ENCODE results near the gene CAPN1. TPM values are rescaled to one million over a fixed set of nuclear protein-coding genes. Genes with fewer than 3 reads are reported as not detected.

The CAPN1 gene
- total and polyA plus RNA-seq, 2 donors (not counting 1 experiment from before 2014, with no cell fraction given) = 192 to 202 TPM

GRCh38 chr11:65221026-65221425, 39.3 kb downstream of the CAPN1 start:
- Mint-ChIP-seq H3K9me3 (ENCODE audit: insufficient read depth) (no peaks in the 10 kb centered on the region), H3K4me3 (no peak overlapping the region), H3K27me3 (no peaks in the 10 kb centered on the region), H3K4me1 (peaks cover 6% of the 10 kb centered on the region), H3K27ac (no peak overlapping the region)
- Histone ChIP-seq H3K36me3 (replicated peaks in 1 of 2; ENCODE audit: control extremely low read depth in 1 of 2, control insufficient read depth in 1 of 2, extremely low read depth in 1 of 2, insufficient read depth in 2 of 2, low read length in 1 of 2) (no peaks in the 10 kb centered on the region), H3K9me3 (ENCODE audit: control extremely low read depth in 1 of 3, control insufficient read depth in 2 of 3, insufficient read depth in 1 of 3, low read length in 2 of 3) (no peaks in the 10 kb centered on the region), H3K4me2 (replicated peaks; ENCODE audit: low read depth, low read length, poor library complexity, severe bottlenecking) (no peak overlapping the region), H3K9ac (ENCODE audit: low read length) (no peak overlapping the region), H3K27me3 (replicated peaks in 1 of 4; ENCODE audit: control extremely low read depth in 1 of 4, control insufficient read depth in 3 of 4, insufficient read depth in 4 of 4, low read length in 3 of 4) (no peaks in the 10 kb centered on the region), H3K27ac (ENCODE audit: low read length in 2 of 2) (no peak overlapping the region), H3K79me2 (ENCODE audit: control insufficient read depth, insufficient read depth, low read length) (no peaks in the 10 kb centered on the region), H2AFZ (ENCODE audit: insufficient read depth, low read depth, low read length, poor library complexity, severe bottlenecking) (no peak overlapping the region), H4K20me1 (ENCODE audit: control insufficient read depth, insufficient read depth, low read length, poor library complexity, severe bottlenecking) (no peaks in the 10 kb centered on the region), H3K4me1 (ENCODE audit: control insufficient read depth in 2 of 2, insufficient read depth in 2 of 2, low read length in 2 of 2) (peaks cover 8 to 12% of the 10 kb centered on the region in 2 donors), H3K4me3 (ENCODE audit: control extremely low read depth in 1 of 5, extremely low read depth in 1 of 5, insufficient read depth in 1 of 5, low read depth in 2 of 5, low read length in 4 of 5) (no peak overlapping the region)
- no peak for TF ChIP-seq EZH2 (IDR thresholded peaks at IDR 0.05; ENCODE audit: borderline replicate concordance, insufficient read depth, low read depth, low read length, poor library complexity, severe bottlenecking)
- TF ChIP-seq CTCF (IDR thresholded peaks at IDR 0.05) = no peak
- ChIA-PET POLR2A (no interaction called here), CTCF (interaction anchor here (1.4 kb wide), 1 partner anchor 111 kb away, joined by 5 read pairs; no protein-coding TSS in a partner anchor)
- 97% methylated on average over 7 of the region's 10 CpGs for WGBS (ENCODE audit: insufficient coverage)
- intact Hi-C loops (cut with micrococcal nuclease) = no loop called here
- DNase-seq (no peak), ATAC-seq (ENCODE audit: low read depth) (no peak)

GRCh38 chr11:65223011-65223410, 41.3 kb downstream of the CAPN1 start:
- no peaks in the 10 kb centered on the region for H3K9me3 Mint-ChIP-seq (ENCODE audit: insufficient read depth)
- CTCF ChIA-PET = interaction anchor here (1.0 to 2.4 kb wide), 4 partner anchors 12 to 110 kb away, joined by 3 to 8 read pairs (median 4); no protein-coding TSS in a partner anchor
- H3K36me3 ChIP-seq (replicated peaks in 1 of 2; ENCODE audit: control extremely low read depth in 1 of 2, control insufficient read depth in 1 of 2, extremely low read depth in 1 of 2, insufficient read depth in 2 of 2, low read length in 1 of 2) = no peaks in the 10 kb centered on the region
- H3K9me3 ChIP-seq (ENCODE audit: control extremely low read depth in 1 of 3, control insufficient read depth in 2 of 3, insufficient read depth in 1 of 3, low read length in 2 of 3) = no peaks in the 10 kb centered on the region
- peaks cover 14 to 17% of the 10 kb centered on the region in 2 donors for H3K4me1 ChIP-seq (ENCODE audit: control insufficient read depth in 2 of 2, insufficient read depth in 2 of 2, low read length in 2 of 2)
- no peaks in the 10 kb centered on the region for H3K27me3 Mint-ChIP-seq
- H3K4me3 ChIP-seq (ENCODE audit: control extremely low read depth in 1 of 5, extremely low read depth in 1 of 5, insufficient read depth in 1 of 5, low read depth in 2 of 5, low read length in 4 of 5) = no peak overlapping the region
- no peak overlapping the region for H2AFZ ChIP-seq (ENCODE audit: insufficient read depth, low read depth, low read length, poor library complexity, severe bottlenecking)
- ATAC-seq (ENCODE audit: low read depth) = no peak
- no peak overlapping the region for H3K27ac ChIP-seq (ENCODE audit: low read length in 2 of 2)
- POLR2A ChIA-PET = no interaction called here
- DNase-seq = no peak
- H3K4me3 Mint-ChIP-seq = no peak overlapping the region
- intact Hi-C loops (cut with micrococcal nuclease) = no loop called here
- H3K4me2 ChIP-seq (replicated peaks; ENCODE audit: low read depth, low read length, poor library complexity, severe bottlenecking) = no peak overlapping the region
- TF ChIP-seq EZH2 (IDR thresholded peaks at IDR 0.05; ENCODE audit: borderline replicate concordance, insufficient read depth, low read depth, low read length, poor library complexity, severe bottlenecking) (no peak), CTCF (IDR thresholded peaks at IDR 0.05) (no peak)
- no peak overlapping the region for H3K9ac ChIP-seq (ENCODE audit: low read length)
- H3K4me1 Mint-ChIP-seq = peaks cover 12% of the 10 kb centered on the region
- no peaks in the 10 kb centered on the region for H3K27me3 ChIP-seq (replicated peaks in 1 of 4; ENCODE audit: control extremely low read depth in 1 of 4, control insufficient read depth in 3 of 4, insufficient read depth in 4 of 4, low read length in 3 of 4)
- H3K27ac Mint-ChIP-seq = no peak overlapping the region
- 76% methylated on average over 5 of the region's 8 CpGs for WGBS (ENCODE audit: insufficient coverage)
- H4K20me1 ChIP-seq (ENCODE audit: control insufficient read depth, insufficient read depth, low read length, poor library complexity, severe bottlenecking) = no peaks in the 10 kb centered on the region
- no peaks in the 10 kb centered on the region for H3K79me2 ChIP-seq (ENCODE audit: control insufficient read depth, insufficient read depth, low read length)
